ENCODE data around the gene CLEC2D. TPM values are rescaled to one million over a fixed set of nuclear protein-coding genes. Genes with fewer than 3 reads are reported as not detected.
"Not testable (repeated sequence)": the region's sequence is repeated elsewhere in the genome, so short reads cannot be mapped to it uniquely, and the experiment has no call there.

The CLEC2D gene
- total RNA-seq, 8 experiments from 2014 or later: 1.8 to 22.5 (median 2.8) TPM

DNA sequence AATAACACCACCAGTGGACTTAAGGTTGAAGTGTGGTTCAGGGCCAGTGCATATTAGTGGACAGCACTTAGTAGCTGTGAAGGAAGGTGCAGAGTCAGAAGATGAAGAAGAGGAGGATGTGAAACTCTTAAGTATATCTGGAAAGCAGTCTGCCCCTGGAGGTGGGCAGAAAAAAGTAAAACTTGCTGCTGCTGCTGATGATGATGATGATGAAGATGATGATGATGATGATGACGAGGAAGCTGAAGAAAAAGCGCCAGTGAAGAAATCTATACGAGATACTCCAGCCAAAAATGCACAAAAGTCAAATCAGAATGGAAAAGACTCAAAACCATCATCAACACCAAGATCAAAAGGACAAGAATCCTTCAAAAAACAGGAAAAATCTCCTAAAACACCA, 26.1 kb downstream of the CLEC2D start:
- ATAC-seq (replicated peaks in 6 of 8); H3K4me1 ChIP-seq (replicated peaks in 1 of 2); H3K4me3 ChIP-seq; H3K27ac ChIP-seq: not testable (repeated sequence)
- in situ Hi-C loops (cut with MboI; ENCODE audit: low pct_unique_long_range_greater_than_20kb in 2 of 9, low sequenced_read_pairs in 9 of 9, unreplicated experiment in 9 of 9): loop anchor here in 1 of 9 experiments (25.0 kb wide), 1 partner anchor 358 kb away; no protein-coding TSS in a partner anchor
- WGBS, 10 experiments: 79 to 100% (median 97%) methylated on average over 3 of the region's 3 CpGs; no CpG with 5 or more reads in 3 of the 10 experiments

DNA sequence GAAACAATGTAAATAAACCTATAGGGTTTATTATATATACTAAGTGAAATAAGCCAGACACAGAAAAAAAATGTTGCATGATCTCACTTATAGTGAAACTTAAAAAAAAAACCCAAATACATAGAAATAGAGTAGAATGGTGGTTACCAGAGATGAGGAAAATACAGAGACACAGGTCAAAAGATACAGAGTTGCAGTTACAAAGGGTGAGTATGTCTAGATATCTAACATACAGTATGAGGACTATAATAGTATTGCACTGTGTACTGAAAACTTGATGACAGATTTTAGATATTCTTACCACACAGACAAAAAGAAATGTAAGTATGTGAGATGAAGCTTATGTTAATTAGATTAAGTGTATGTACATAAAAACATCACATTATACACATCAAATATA, 28.1 kb downstream of the CLEC2D start:
- no peak for ATAC-seq (replicated peaks in 6 of 8)
- in situ Hi-C loops (cut with MboI; ENCODE audit: low pct_unique_long_range_greater_than_20kb in 2 of 9, low sequenced_read_pairs in 9 of 9, unreplicated experiment in 9 of 9): loop anchor here in 1 of 9 experiments (25.0 kb wide), 1 partner anchor 360 kb away; no protein-coding TSS in a partner anchor
- no peak overlapping the region for H3K4me3 ChIP-seq
- no peaks in the 10 kb centered on the region for H3K4me1 ChIP-seq (replicated peaks in 1 of 2)
- H3K27ac ChIP-seq: no peak overlapping the region

DNA sequence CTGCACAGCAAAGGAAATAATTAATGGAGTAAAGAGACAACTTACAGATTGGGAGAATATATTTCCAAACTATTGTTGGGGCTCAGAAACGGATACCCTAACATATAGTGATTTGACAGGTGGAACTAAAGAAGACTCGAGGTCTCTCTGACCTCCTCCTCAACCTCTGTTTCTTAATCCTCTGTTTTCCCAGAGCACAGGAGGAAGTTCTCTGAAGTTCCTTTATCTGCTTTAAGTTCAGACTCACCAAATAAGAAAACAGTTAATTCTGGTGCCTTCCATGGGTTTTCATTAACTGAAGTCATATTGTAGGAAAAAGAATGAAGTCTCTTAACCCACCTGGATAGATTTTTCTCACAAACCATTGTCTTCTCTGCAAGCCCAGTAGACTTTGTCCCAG, 29.2 kb downstream of the CLEC2D start:
- no peak overlapping the region for H3K27ac ChIP-seq
- H3K4me1 ChIP-seq (replicated peaks in 1 of 2): no peaks in the 10 kb centered on the region
- in situ Hi-C loops (cut with MboI; ENCODE audit: low pct_unique_long_range_greater_than_20kb in 2 of 9, low sequenced_read_pairs in 9 of 9, unreplicated experiment in 9 of 9): loop anchor here in 1 of 9 experiments (25.0 kb wide), 1 partner anchor 361 kb away; no protein-coding TSS in a partner anchor
- 10 to 95% (median 82%) methylated on average over 1 to 2 of the region's 2 CpGs; no CpG with 5 or more reads in 3 of the 10 experiments for WGBS, 10 experiments
- H3K4me3 ChIP-seq: no peak overlapping the region
- no peak for ATAC-seq (replicated peaks in 6 of 8)

DNA sequence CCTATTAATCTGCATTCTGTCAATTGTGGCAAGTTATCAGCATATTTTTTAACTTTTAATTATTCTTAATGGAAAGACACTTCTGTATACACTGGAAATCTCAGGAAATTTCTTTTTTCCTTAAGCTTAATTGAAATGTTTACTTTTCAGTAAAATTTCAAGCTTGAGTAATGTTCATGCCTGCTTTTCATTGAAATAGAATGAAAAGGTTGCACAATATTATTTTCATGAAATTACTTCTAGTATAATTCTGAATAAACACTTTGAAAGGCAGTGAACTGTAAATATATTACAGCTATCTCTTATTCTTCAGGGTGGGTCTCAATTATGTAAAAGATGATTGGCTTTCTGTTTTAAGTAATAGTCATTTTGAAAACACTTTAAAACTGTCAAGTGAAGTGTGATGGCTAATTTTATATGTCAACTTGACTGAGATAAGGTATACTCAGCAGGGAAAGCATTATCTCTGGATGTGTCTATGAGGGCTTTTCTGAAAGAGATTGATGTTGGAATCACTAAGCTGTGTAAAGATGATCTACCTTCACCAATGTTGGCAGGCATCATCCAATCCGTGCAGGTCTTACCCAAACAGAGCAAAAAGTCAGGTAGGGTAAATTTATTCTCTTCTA, 29.9 kb downstream of the CLEC2D start:
- ATAC-seq (replicated peaks in 6 of 8): no peak
- WGBS, 10 experiments: 60 to 100% (median 82%) methylated on average over 1 of the region's 1 CpG; no CpG with 5 or more reads in 6 of the 10 experiments
- in situ Hi-C loops (cut with MboI; ENCODE audit: low pct_unique_long_range_greater_than_20kb in 2 of 9, low sequenced_read_pairs in 9 of 9, unreplicated experiment in 9 of 9): loop anchor here in 1 of 9 experiments (25.0 kb wide), 1 partner anchor 362 kb away; no protein-coding TSS in a partner anchor

DNA sequence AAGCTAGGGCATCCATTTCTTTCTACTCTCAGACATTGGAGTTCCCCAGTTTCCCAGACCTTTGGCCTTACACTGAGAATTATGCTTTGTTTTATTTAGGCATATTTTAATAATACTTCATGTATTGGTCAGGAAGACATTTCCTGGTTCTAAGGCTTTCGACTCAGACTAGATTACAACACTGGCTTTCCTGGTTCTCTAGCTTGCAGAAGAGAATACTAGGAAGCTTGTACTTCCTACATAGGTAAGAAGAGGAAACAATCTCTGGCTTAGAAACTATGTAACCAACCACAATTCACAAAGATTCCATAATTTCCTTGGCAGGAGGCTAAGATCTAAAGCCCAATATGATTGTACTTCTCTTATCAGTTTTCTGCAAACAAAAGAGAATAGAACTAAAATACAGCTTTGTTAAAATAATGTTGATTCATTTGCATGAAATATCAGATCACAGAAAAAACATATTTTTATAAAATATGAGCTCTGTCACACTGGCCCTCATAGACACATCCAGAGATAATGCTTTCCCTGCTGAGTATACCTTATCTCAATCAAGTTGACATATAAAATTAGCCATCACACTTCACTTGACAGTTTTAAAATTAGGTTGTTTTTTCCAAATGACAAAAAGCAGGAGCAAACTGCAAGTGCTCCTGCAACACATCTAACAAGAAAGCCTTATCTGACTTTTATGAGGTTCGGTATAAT, 30.5 kb downstream of the CLEC2D start:
- Histone ChIP-seq H3K27ac (no peak overlapping the region), H3K4me1 (replicated peaks in 1 of 2) (no peaks in the 10 kb centered on the region), H3K4me3 (no peak overlapping the region)
- ATAC-seq (replicated peaks in 6 of 8): no peak
- in situ Hi-C loops (cut with MboI; ENCODE audit: low pct_unique_long_range_greater_than_20kb in 2 of 9, low sequenced_read_pairs in 9 of 9, unreplicated experiment in 9 of 9): loop anchor here in 3 of 9 experiments (10.0 to 25.0 kb wide), 2 partner anchors 65 to 363 kb away; no protein-coding TSS in a partner anchor
- WGBS, 10 experiments: 49 to 94% (median 73%) methylated on average over 1 to 2 of the region's 2 CpGs; no CpG with 5 or more reads in 2 of the 10 experiments

More for the DNA sequence above, 29.9 kb downstream of the CLEC2D start:
- no peaks in the 10 kb centered on the region for H3K4me1 ChIP-seq (replicated peaks in 1 of 2)
- no peak overlapping the region for H3K4me3 ChIP-seq
- H3K27ac ChIP-seq: no peak overlapping the region

DNA sequence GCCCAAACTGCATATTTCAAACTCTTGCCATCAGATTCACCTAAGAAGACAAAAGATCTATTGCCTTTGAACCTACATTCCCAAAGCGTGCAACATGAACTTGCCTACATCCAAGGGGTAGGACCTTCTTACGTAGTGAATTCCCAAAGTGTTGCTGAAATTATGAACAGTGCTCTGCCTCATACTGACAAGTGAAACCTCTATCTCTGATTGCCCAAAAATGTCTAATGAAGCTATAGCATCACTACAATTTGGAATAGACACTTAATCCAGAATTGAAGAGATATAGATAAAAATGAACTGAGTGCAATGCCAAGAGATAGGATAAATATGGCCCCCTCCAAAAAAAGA, 31.1 kb downstream of the CLEC2D start:
- WGBS, 10 experiments: 30 to 100% (median 87%) methylated on average over 1 to 2 of the region's 2 CpGs; no CpG with 5 or more reads in 2 of the 10 experiments
- no peak overlapping the region for H3K4me3 ChIP-seq
- no peak overlapping the region for H3K27ac ChIP-seq
- in situ Hi-C loops (cut with MboI; ENCODE audit: low pct_unique_long_range_greater_than_20kb in 2 of 9, low sequenced_read_pairs in 9 of 9, unreplicated experiment in 9 of 9): loop anchor here in 3 of 9 experiments (10.0 to 25.0 kb wide), 2 partner anchors 66 to 363 kb away; no protein-coding TSS in a partner anchor
- H3K4me1 ChIP-seq (replicated peaks in 1 of 2): no peaks in the 10 kb centered on the region
- no peak for ATAC-seq (replicated peaks in 6 of 8)

DNA sequence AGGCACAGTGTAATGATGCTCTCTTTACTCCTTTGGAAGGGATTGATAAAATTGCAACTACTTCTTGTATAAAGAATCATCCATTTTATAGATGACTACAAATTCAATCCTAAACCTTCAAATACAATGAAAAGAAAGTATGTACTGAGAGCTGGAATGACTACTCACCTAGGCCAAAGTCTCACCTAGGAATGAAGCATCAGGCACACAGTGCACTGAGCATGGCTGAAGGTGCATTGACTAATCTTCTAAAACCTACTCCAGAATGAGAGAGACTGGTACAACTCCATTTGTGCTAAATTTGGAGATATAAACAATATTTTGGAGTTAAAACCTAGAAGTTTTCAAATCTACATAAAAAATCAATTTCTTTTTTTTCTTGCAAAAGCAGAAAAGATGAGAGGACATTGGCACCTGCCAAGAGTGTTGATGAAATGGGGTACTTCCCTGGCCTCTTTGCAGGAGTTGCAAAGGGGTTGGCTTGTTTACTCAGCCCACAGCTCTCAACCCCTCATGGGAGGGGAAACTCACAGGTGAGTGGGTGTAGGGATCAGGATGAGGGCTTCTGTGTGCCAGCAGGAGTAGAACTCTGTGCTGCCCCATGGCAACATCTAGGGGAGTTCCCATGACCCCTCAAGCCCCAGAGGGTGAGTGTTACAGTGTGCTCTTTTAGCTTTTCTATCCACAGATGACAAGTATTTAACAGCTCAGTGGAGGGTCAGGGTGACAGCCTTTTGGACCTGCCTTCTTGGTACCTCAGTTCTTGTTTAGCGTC, 32.1 kb downstream of the CLEC2D start:
- no peak for ATAC-seq (replicated peaks in 6 of 8)
- in situ Hi-C loops (cut with MboI; ENCODE audit: low pct_unique_long_range_greater_than_20kb in 2 of 9, low sequenced_read_pairs in 9 of 9, unreplicated experiment in 9 of 9): loop anchor here in 3 of 9 experiments (10.0 to 25.0 kb wide), 2 partner anchors 67 to 364 kb away; no protein-coding TSS in a partner anchor
- WGBS, 10 experiments: 20 to 100% (median 88%) methylated on average over 1 of the region's 1 CpG; no CpG with 5 or more reads in 7 of the 10 experiments
- Histone ChIP-seq H3K27ac (no peak overlapping the region), H3K4me3 (no peak overlapping the region), H3K4me1 (replicated peaks in 1 of 2) (no peaks in the 10 kb centered on the region)

DNA sequence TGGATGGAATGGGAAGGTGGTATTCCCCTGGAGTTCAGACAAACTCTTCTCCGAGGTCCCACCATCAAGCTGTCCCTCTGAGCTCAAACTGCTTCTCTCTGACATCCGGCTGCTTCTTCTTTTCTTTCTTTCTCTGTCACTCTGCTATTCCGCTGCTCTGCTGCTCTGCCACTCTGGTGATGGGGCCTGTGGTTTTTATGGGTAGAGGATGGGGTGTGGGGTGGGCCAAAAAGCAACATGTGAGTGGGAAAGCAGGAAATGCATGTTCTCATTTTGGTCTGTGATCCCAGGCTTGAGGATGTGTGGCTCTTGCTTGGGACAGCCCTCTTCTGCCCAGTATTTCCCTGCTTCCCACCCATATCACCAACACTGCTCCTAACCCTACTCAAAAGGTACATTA, 32.7 kb downstream of the CLEC2D start:
- Histone ChIP-seq H3K4me1 (replicated peaks in 1 of 2) (no peaks in the 10 kb centered on the region), H3K4me3 (no peak overlapping the region), H3K27ac (no peak overlapping the region)
- ATAC-seq (replicated peaks in 6 of 8): no peak
- in situ Hi-C loops (cut with MboI; ENCODE audit: low pct_unique_long_range_greater_than_20kb in 2 of 9, low sequenced_read_pairs in 9 of 9, unreplicated experiment in 9 of 9): loop anchor here in 3 of 9 experiments (10.0 to 25.0 kb wide), 2 partner anchors 67 to 365 kb away; no protein-coding TSS in a partner anchor
- 40 to 93% (median 85%) methylated on average over 1 to 3 of the region's 3 CpGs; no CpG with 5 or more reads in 6 of the 10 experiments for WGBS, 10 experiments

DNA sequence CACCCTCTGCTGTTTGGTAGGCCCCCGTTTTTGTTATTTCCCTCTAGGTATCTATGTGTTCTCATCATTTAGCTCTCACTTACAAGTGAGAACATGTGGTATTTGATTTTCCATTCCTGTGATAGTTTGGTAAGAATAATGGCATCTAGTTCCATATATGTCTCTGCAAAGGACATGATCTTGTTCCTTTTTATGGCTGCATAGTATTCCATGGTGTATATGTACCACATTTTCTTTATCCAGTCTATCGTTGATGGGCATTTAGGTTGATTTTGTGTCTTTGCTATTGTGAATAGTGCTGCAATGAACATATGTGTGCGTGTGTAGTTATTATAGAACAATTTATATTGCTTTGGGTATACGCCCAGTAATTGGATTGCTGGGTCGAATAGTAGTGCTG, 35.0 kb downstream of the CLEC2D start:
- 0 to 100% (median 82%) methylated on average over 1 to 5 of the region's 5 CpGs for WGBS, 10 experiments
- H3K4me1 ChIP-seq (replicated peaks in 1 of 2); ATAC-seq (replicated peaks in 6 of 8); H3K4me3 ChIP-seq; H3K27ac ChIP-seq: not testable (repeated sequence)
- in situ Hi-C loops (cut with MboI; ENCODE audit: low pct_unique_long_range_greater_than_20kb in 2 of 9, low sequenced_read_pairs in 9 of 9, unreplicated experiment in 9 of 9): loop anchor here in 3 of 9 experiments (10.0 to 25.0 kb wide), 2 partner anchors 70 to 367 kb away; no protein-coding TSS in a partner anchor

DNA sequence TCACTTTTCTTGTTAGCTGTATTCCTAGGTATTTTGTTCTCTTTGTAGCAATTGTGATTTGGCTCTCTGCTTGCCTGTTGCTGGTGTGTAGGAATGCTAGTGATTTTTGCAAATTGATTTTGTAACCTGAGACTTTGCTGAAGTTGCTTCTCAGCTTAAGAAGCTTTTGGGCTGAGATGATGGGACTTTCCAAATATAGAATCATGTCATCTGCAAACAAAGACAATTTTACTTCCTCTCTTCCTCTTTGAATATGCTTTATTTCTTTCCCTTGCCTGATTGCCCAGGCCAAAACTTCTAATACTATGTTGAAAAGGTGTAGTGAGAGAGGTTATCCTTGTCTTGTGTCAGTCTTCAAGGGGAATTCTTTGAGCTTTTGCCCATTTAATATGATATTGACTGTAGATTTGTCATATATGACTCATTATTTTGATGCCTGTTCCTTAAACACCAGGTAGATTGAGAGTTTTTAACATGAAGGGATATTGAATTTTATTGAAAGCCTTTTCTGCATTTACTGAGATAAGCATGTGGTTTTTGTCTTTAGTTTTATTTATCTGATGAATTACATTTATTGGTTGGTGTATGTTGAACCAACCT, 36.7 kb downstream of the CLEC2D start:
- H3K27ac ChIP-seq: no peak overlapping the region
- no peaks in the 10 kb centered on the region for H3K4me1 ChIP-seq (replicated peaks in 1 of 2)
- H3K4me3 ChIP-seq: no peak overlapping the region
- ATAC-seq (replicated peaks in 6 of 8): no peak
- in situ Hi-C loops (cut with MboI; ENCODE audit: low pct_unique_long_range_greater_than_20kb in 2 of 9, low sequenced_read_pairs in 9 of 9, unreplicated experiment in 9 of 9): loop anchor here in 3 of 9 experiments (10.0 to 25.0 kb wide), 2 partner anchors 71 to 369 kb away; no protein-coding TSS in a partner anchor

DNA sequence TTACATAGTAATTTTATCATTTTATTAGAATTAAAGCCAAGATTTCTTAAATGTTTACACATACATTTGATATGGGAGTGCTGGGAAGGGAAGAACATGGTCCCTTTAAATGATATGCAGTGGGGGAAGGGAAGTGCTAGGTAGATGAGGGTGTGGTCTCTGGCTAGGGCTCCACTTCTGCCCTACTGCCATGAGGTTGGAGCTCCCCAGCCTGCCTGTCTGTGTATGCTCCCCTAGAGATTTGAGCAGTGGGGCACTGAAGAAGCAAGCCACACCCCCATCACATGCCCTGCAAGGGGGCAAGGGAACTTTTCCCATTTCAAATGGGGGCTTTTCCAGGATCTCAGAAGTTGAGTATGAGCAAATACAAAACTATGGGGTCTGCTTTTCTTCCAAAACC, 37.8 kb downstream of the CLEC2D start:
- ATAC-seq (replicated peaks in 6 of 8): no peak
- in situ Hi-C loops (cut with MboI; ENCODE audit: low pct_unique_long_range_greater_than_20kb in 2 of 9, low sequenced_read_pairs in 9 of 9, unreplicated experiment in 9 of 9): loop anchor here in 3 of 9 experiments (10.0 to 25.0 kb wide), 2 partner anchors 73 to 370 kb away; no protein-coding TSS in a partner anchor
- Histone ChIP-seq H3K27ac (no peak overlapping the region), H3K4me1 (replicated peaks in 1 of 2) (no peaks in the 10 kb centered on the region), H3K4me3 (no peak overlapping the region)

Data from motor neuron (in vitro differentiated cells).